ENCODE results near the gene CACHD1. TPM values are rescaled to one million over a fixed set of nuclear protein-coding genes. Genes with fewer than 3 reads are reported as not detected.

The CACHD1 gene
- total and polyA plus RNA-seq, 8 donors = 2.9 to 7.1 (median 5.2) TPM

DNA sequence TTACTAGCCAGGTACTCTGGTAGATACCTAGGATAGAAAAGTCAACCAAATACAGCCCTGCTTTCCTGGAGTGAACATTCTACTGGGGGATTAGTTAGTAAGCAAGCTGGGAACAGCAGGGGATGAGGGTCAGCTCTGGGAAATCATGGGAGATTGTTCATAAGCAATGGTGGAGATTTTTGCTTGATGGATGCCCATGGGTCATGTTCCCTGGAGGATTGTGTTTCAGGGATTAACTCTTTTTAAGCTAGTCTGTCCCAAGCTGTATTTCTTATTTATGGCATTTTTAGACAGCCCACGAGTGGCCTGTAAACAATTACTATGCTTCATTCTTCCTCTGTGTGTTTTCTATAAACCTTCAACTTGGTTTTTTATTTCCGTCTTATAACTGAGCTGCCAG is 18.9 kb downstream of the CACHD1 start:
- no peaks in the 10 kb centered on the region for H3K9me3 ChIP-seq
- DNase-seq (no peak), ATAC-seq (no peak), FAIRE-seq (no peak)
- H3K27me3 ChIP-seq = no peaks in the 10 kb centered on the region
- peaks cover 0 to 5% (median 0%) of the 10 kb centered on the region in 3 donors for H3K4me1 ChIP-seq
- 86 to 90% methylated on average over 2 of the region's 2 CpGs for WGBS, 2 donors
- H3K27ac ChIP-seq = no peak overlapping the region
- H3K36me3 ChIP-seq = no peaks in the 10 kb centered on the region
- H3K4me3 ChIP-seq = no peak overlapping the region
- intact Hi-C loops (cut with DNase I) = no loop called here
- TF ChIP-seq, protein P1, sequence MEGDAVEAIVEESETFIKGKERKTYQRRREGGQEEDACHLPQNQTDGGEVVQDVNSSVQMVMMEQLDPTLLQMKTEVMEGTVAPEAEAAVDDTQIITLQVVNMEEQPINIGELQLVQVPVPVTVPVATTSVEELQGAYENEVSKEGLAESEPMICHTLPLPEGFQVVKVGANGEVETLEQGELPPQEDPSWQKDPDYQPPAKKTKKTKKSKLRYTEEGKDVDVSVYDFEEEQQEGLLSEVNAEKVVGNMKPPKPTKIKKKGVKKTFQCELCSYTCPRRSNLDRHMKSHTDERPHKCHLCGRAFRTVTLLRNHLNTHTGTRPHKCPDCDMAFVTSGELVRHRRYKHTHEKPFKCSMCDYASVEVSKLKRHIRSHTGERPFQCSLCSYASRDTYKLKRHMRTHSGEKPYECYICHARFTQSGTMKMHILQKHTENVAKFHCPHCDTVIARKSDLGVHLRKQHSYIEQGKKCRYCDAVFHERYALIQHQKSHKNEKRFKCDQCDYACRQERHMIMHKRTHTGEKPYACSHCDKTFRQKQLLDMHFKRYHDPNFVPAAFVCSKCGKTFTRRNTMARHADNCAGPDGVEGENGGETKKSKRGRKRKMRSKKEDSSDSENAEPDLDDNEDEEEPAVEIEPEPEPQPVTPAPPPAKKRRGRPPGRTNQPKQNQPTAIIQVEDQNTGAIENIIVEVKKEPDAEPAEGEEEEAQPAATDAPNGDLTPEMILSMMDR (IDR thresholded peaks at IDR 0.05) = no peak

GRCh38 chr1:64489707-64490106 is 19.8 kb downstream of the CACHD1 start:
- no peaks in the 10 kb centered on the region for H3K9me3 ChIP-seq
- ATAC-seq (no peak), FAIRE-seq (no peak), DNase-seq (no peak)
- TF ChIP-seq, protein P1 (IDR thresholded peaks at IDR 0.05) = no peak
- no peaks in the 10 kb centered on the region for H3K27me3 ChIP-seq
- H3K36me3 ChIP-seq = no peaks in the 10 kb centered on the region
- intact Hi-C loops (cut with DNase I) = no loop called here
- no peak overlapping the region for H3K4me3 ChIP-seq
- no peak overlapping the region for H3K27ac ChIP-seq
- H3K4me1 ChIP-seq = peaks cover 0 to 3% (median 0%) of the 10 kb centered on the region in 3 donors

GRCh38 chr1:64490213-64490818 is 20.4 kb downstream of the CACHD1 start:
- Histone ChIP-seq H3K4me3 (no peak overlapping the region), H3K9me3 (no peaks in the 10 kb centered on the region), H3K36me3 (no peaks in the 10 kb centered on the region), H3K27me3 (no peaks in the 10 kb centered on the region), H3K4me1 (no peaks in the 10 kb centered on the region), H3K27ac (no peak overlapping the region)
- TF ChIP-seq, protein P1 (IDR thresholded peaks at IDR 0.05) = no peak
- no peak for ATAC-seq
- DNase-seq = no peak
- no peak for FAIRE-seq
- intact Hi-C loops (cut with DNase I) = no loop called here
- 60 to 75% methylated on average over 3 of the region's 3 CpGs for WGBS, 2 donors

GRCh38 chr1:64492424-64492823 is 22.5 kb downstream of the CACHD1 start:
- FAIRE-seq (no peak), ATAC-seq (no peak), DNase-seq (no peak)
- 91 to 93% methylated on average over 8 of the region's 8 CpGs for WGBS, 2 donors
- H3K27me3 ChIP-seq = no peaks in the 10 kb centered on the region
- no peaks in the 10 kb centered on the region for H3K9me3 ChIP-seq
- no peak overlapping the region for H3K27ac ChIP-seq
- TF ChIP-seq, protein P1 (IDR thresholded peaks at IDR 0.05) = no peak
- H3K4me3 ChIP-seq = no peak overlapping the region
- intact Hi-C loops (cut with DNase I) = no loop called here
- H3K36me3 ChIP-seq = no peaks in the 10 kb centered on the region
- peaks cover 0 to 6% (median 0%) of the 10 kb centered on the region in 3 donors for H3K4me1 ChIP-seq

GRCh38 chr1:64493831-64494230 is 23.9 kb downstream of the CACHD1 start:
- H3K27ac ChIP-seq = no peak overlapping the region
- DNase-seq (no peak), ATAC-seq (no peak), FAIRE-seq (no peak)
- no peaks in the 10 kb centered on the region for H3K36me3 ChIP-seq
- intact Hi-C loops (cut with DNase I) = no loop called here
- 91 to 97% methylated on average over 6 of the region's 6 CpGs for WGBS, 2 donors
- no peaks in the 10 kb centered on the region for H3K27me3 ChIP-seq
- TF ChIP-seq, protein P1 (IDR thresholded peaks at IDR 0.05) = no peak
- H3K9me3 ChIP-seq = no peaks in the 10 kb centered on the region
- no peak overlapping the region for H3K4me3 ChIP-seq
- peaks cover 0 to 6% (median 0%) of the 10 kb centered on the region in 3 donors for H3K4me1 ChIP-seq
